ENCODE data around the gene GPR143.
"Not testable (repeated sequence)": the region's sequence is repeated elsewhere in the genome, so short reads cannot be mapped to it uniquely, and the experiment has no call there.

GPR143 gene

DNA sequence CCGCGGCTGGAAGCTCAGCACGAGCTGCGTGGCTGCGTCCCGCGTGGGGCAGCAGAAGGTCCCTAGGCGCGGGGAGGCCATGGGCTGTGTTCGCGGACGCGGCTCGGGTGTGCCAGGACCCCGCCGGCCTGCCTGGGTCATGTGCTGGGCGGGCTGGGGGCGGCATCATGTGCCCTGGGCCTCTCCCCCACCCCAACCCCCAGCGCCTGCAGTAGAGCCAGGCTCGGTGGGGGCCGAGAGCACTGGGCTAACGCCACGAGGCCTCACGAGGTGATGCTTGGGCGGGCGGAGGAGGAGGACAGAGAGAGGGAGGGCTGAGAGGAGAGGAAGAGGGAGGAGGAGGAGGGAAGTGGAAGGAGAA is at the start of gene GPR143:
GPR143 (minus strand) TSS at position 111 of the 361 bp plus-strand sequence; CDS start at position 81, 30 bp downstream.
- H3K27ac Mint-ChIP-seq = no peak within 1 kb of the TSS
- H3K4me1 Mint-ChIP-seq = peaks cover 16% of the 10 kb centered on the region
- peaks cover 11% of the 10 kb centered on the region for H3K27me3 Mint-ChIP-seq (ENCODE audit: low read depth, poor library complexity)
- no peak for TF ChIP-seq CTCF (IDR thresholded peaks at IDR 0.05)
- peak; percentile 23 for DNase-seq
- H3K9me3 Mint-ChIP-seq = peaks cover 48% of the 10 kb centered on the region
- peaks cover 4% of the 10 kb centered on the region for H3K36me3 Mint-ChIP-seq (ENCODE audit: low read depth)
- peak within 1 kb of the TSS; percentile 56 for H3K4me3 Mint-ChIP-seq

GRCh38 chrX:9811086-9811485 is 45.4 kb upstream of the GPR143 start:
- H3K36me3 Mint-ChIP-seq (ENCODE audit: low read depth); DNase-seq; H3K27ac Mint-ChIP-seq; H3K27me3 Mint-ChIP-seq (ENCODE audit: low read depth, poor library complexity); H3K4me3 Mint-ChIP-seq; H3K4me1 Mint-ChIP-seq: not testable (repeated sequence)
- peaks cover 47% of the 10 kb centered on the region for H3K9me3 Mint-ChIP-seq

- H3K36me3 Mint-ChIP-seq (ENCODE audit: low read depth); H3K27ac Mint-ChIP-seq; H3K27me3 Mint-ChIP-seq (ENCODE audit: low read depth, poor library complexity); H3K4me1 Mint-ChIP-seq; DNase-seq; H3K4me3 Mint-ChIP-seq: not testable (repeated sequence)
- H3K9me3 Mint-ChIP-seq = peaks cover 41% of the 10 kb centered on the region
These were observed 44.2 kb upstream of the GPR143 start for GRCh38 chrX:9809876-9810275.

DNA sequence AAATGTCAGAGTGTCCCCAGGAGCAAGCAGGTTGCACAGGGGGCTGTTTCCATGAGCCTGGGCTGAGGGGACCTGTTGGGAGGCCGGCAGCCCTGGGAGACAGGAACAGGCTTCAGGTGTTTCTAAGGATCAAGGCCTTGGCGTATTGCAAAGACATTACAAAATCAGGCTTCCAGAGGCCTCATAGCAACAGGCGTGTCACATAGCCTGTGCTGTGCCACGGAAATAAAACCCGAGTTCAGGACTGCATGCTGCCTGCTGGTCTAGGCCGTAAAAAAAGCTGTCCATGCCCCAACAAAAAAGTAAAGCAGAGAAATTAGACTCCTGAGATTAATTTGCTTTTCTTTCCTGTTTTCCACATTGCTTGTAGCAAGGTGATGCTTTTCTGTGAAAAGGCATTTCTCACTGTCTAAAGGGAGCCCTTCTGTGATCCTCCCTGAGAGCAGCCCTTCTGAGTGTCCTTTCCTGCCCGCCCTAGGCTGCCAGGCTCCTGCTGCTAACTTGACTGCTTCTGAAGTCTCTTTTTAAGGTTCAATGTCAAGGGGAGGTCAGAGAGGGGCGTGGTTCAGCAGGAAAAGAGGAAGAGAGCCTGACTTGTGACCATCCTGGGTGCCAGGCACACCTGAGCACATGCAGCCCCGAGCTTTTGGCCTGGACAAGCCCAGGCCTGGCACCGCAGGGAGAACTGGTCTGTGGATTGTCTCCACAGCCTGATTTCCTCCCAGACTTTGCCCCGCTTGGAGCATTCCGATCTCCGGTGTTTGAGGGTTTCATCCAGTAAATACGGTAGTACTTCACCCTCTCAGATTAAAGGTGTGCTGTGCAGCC is 41.9 kb upstream of the GPR143 start:
- no peaks in the 10 kb centered on the region for H3K36me3 Mint-ChIP-seq (ENCODE audit: low read depth)
- DNase-seq = no peak
- TF ChIP-seq CTCF (IDR thresholded peaks at IDR 0.05) = no peak
- H3K4me3 Mint-ChIP-seq = no peak overlapping the region
- H3K27me3 Mint-ChIP-seq (ENCODE audit: low read depth, poor library complexity) = no peaks in the 10 kb centered on the region
- H3K4me1 Mint-ChIP-seq = peaks cover 7% of the 10 kb centered on the region
- H3K9me3 Mint-ChIP-seq = peaks cover 29% of the 10 kb centered on the region
- H3K27ac Mint-ChIP-seq = peak overlapping the region; percentile 39

DNA sequence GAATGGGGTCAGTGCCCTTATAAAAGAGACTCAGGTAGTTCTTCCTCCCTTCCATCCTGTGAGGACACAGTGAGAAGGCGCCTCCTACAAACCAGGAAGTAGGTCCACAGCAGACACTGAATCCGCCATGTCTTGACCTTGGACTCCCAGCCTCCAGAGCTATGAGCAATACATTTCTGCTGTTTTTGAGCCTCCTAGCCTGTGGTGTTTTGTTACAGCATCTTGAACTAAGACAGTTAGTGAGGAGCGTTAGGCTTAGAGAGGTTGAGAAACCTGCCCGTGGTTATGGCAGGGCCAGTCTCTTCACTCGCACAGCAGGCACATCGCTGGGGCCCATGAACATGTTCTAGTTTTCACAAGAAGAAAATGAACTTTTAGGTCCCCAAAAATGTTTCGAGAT is 40.3 kb upstream of the GPR143 start:
- H3K4me3 Mint-ChIP-seq = no peak overlapping the region
- H3K27ac Mint-ChIP-seq = no peak overlapping the region
- no peaks in the 10 kb centered on the region for H3K27me3 Mint-ChIP-seq (ENCODE audit: low read depth, poor library complexity)
- DNase-seq = no peak
- peaks cover under 1% of the 10 kb centered on the region for H3K36me3 Mint-ChIP-seq (ENCODE audit: low read depth)
- H3K9me3 Mint-ChIP-seq = peaks cover 30% of the 10 kb centered on the region
- TF ChIP-seq CTCF (IDR thresholded peaks at IDR 0.05) = no peak
- H3K4me1 Mint-ChIP-seq = peaks cover 7% of the 10 kb centered on the region

GRCh38 chrX:9804444-9804843 is 38.8 kb upstream of the GPR143 start:
- no peak for TF ChIP-seq CTCF (IDR thresholded peaks at IDR 0.05)
- H3K36me3 Mint-ChIP-seq (ENCODE audit: low read depth) = peaks cover 13% of the 10 kb centered on the region
- H3K9me3 Mint-ChIP-seq = peaks cover 33% of the 10 kb centered on the region
- H3K27me3 Mint-ChIP-seq (ENCODE audit: low read depth, poor library complexity) = no peaks in the 10 kb centered on the region
- no peak overlapping the region for H3K4me3 Mint-ChIP-seq
- peaks cover 7% of the 10 kb centered on the region for H3K4me1 Mint-ChIP-seq
- H3K27ac Mint-ChIP-seq = no peak overlapping the region
- DNase-seq = no peak

- Mint-ChIP-seq H3K27ac (no peak overlapping the region), H3K4me1 (peaks cover 11% of the 10 kb centered on the region), H3K27me3 (ENCODE audit: low read depth, poor library complexity) (no peaks in the 10 kb centered on the region), H3K4me3 (no peak overlapping the region), H3K36me3 (ENCODE audit: low read depth) (peaks cover 14% of the 10 kb centered on the region), H3K9me3 (peaks cover 36% of the 10 kb centered on the region)
- TF ChIP-seq CTCF (IDR thresholded peaks at IDR 0.05) = no peak
- DNase-seq = no peak
These were observed 37.1 kb upstream of the GPR143 start for GRCh38 chrX:9802737-9803136.

All from nephron progenitor cell (in vitro differentiated cells).